ES-I3 (cell line): ENCODE data around the gene CACNA1C.

Source experiments
- H3K36me3 ChIP-seq: 2 replicates; pipeline ENCODE4 v1.6.1; 2013; ENCODE audit warnings: mild to moderate bottlenecking, low read length, control low read depth, moderate library complexity; ENCODE audit not compliant: insufficient read depth
- H3K4me1 ChIP-seq: 2 replicates; pipeline ENCODE4 v1.6.1; 2013; ENCODE audit warnings: mild to moderate bottlenecking, control low read depth, low read length; ENCODE audit not compliant: insufficient read depth
- H3K9ac ChIP-seq: 2 replicates; pipeline ENCODE4 v1.6.1; 2013; ENCODE audit warnings: low read depth, mild to moderate bottlenecking, low read length, moderate library complexity
- H3K9me3 ChIP-seq: 2 replicates; pipeline ENCODE4 v1.6.1; 2013; ENCODE audit warnings: mild to moderate bottlenecking, low read length, moderate library complexity; ENCODE audit not compliant: control insufficient read depth, insufficient read depth

CACNA1C gene

GRCh38 chr12:2547273-2548044 lies 494.7 kb downstream of the CACNA1C start:
- Histone ChIP-seq H3K4me1 (no peaks in the 10 kb centered on the region), H3K9me3 (no peaks in the 10 kb centered on the region), H3K9ac (no peak overlapping the region), H3K36me3 (no peaks in the 10 kb centered on the region)

- Histone ChIP-seq H3K9ac (no peak overlapping the region), H3K36me3 (no peaks in the 10 kb centered on the region), H3K4me1 (no peaks in the 10 kb centered on the region), H3K9me3 (no peaks in the 10 kb centered on the region)
Measured at GRCh38 chr12:2548081-2548480, 495.3 kb downstream of the CACNA1C start.

- Histone ChIP-seq H3K9ac (no peak overlapping the region), H3K4me1 (peaks cover 6% of the 10 kb centered on the region; the same call in 1 of the 2 replicates), H3K36me3 (no peaks in the 10 kb centered on the region), H3K9me3 (no peaks in the 10 kb centered on the region)
Measured at GRCh38 chr12:2550561-2551411, 498.0 kb downstream of the CACNA1C start.

- Histone ChIP-seq H3K4me1 (peaks cover 6% of the 10 kb centered on the region; the same call in 1 of the 2 replicates), H3K9me3 (no peaks in the 10 kb centered on the region), H3K9ac (no peak overlapping the region), H3K36me3 (no peaks in the 10 kb centered on the region)
Measured at GRCh38 chr12:2551412-2551900, 498.7 kb downstream of the CACNA1C start.

- Histone ChIP-seq H3K9ac (no peak overlapping the region), H3K4me1 (peaks cover 6% of the 10 kb centered on the region; the same call in 1 of the 2 replicates), H3K36me3 (no peaks in the 10 kb centered on the region), H3K9me3 (no peaks in the 10 kb centered on the region)
Measured at GRCh38 chr12:2552000-2552756, 499.4 kb downstream of the CACNA1C start.

- Histone ChIP-seq H3K36me3 (no peaks in the 10 kb centered on the region), H3K9ac (no peak overlapping the region), H3K9me3 (no peaks in the 10 kb centered on the region), H3K4me1 (peaks cover 6% of the 10 kb centered on the region; the same call in 1 of the 2 replicates)
Measured at GRCh38 chr12:2553388-2554126, 500.8 kb downstream of the CACNA1C start.

- H3K9ac ChIP-seq = no peak overlapping the region
- H3K9me3 ChIP-seq = no peaks in the 10 kb centered on the region
- H3K4me1 ChIP-seq = peaks cover 6% of the 10 kb centered on the region; the same call in 1 of the 2 replicates
- H3K36me3 ChIP-seq = no peaks in the 10 kb centered on the region
Measured at GRCh38 chr12:2555487-2556082, 502.8 kb downstream of the CACNA1C start.

- Histone ChIP-seq H3K36me3 (no peaks in the 10 kb centered on the region), H3K9me3 (no peaks in the 10 kb centered on the region), H3K9ac (no peak overlapping the region), H3K4me1 (peaks cover 6% of the 10 kb centered on the region; the same call in 1 of the 2 replicates)
Measured at GRCh38 chr12:2557597-2557996, 504.8 kb downstream of the CACNA1C start.

GRCh38 chr12:2559931-2560330 lies 507.1 kb downstream of the CACNA1C start:
- no peaks in the 10 kb centered on the region for H3K36me3 ChIP-seq
- H3K9me3 ChIP-seq = no peaks in the 10 kb centered on the region
- H3K4me1 ChIP-seq = peaks cover 6% of the 10 kb centered on the region; the same call in 1 of the 2 replicates
- no peak overlapping the region for H3K9ac ChIP-seq

- H3K4me1 ChIP-seq = peaks cover 2% of the 10 kb centered on the region; the same call in 1 of the 2 replicates
- H3K9ac ChIP-seq = no peak overlapping the region
- H3K36me3 ChIP-seq = no peaks in the 10 kb centered on the region
- no peaks in the 10 kb centered on the region for H3K9me3 ChIP-seq
Measured at GRCh38 chr12:2560356-2560755, 507.6 kb downstream of the CACNA1C start.

GRCh38 chr12:2561367-2561766 lies 508.6 kb downstream of the CACNA1C start:
- no peaks in the 10 kb centered on the region for H3K4me1 ChIP-seq
- no peaks in the 10 kb centered on the region for H3K36me3 ChIP-seq
- H3K9ac ChIP-seq = no peak overlapping the region

GRCh38 chr12:2562400-2562799 lies 509.6 kb downstream of the CACNA1C start:
- Histone ChIP-seq H3K4me1 (no peaks in the 10 kb centered on the region), H3K36me3 (no peaks in the 10 kb centered on the region), H3K9ac (no peak overlapping the region), H3K9me3 (no peaks in the 10 kb centered on the region)

More at GRCh38 chr12:2561367-2561766, 508.6 kb downstream of the CACNA1C start:
- no peaks in the 10 kb centered on the region for H3K9me3 ChIP-seq

- Histone ChIP-seq H3K4me1 (no peaks in the 10 kb centered on the region), H3K36me3 (no peaks in the 10 kb centered on the region), H3K9ac (no peak overlapping the region), H3K9me3 (no peaks in the 10 kb centered on the region)
Measured at GRCh38 chr12:2563709-2564108, 510.9 kb downstream of the CACNA1C start.
